C1 segment of cervical spinal cord (tissue), 14 donors: ENCODE measurements around the gene SMARCD3.

Experiments used
- DNase-seq, 14 donors: peaks; one replicate each; lab custom pipeline; 2025; lab: John Stamatoyannopoulos, UW

The SMARCD3 gene

DNA sequence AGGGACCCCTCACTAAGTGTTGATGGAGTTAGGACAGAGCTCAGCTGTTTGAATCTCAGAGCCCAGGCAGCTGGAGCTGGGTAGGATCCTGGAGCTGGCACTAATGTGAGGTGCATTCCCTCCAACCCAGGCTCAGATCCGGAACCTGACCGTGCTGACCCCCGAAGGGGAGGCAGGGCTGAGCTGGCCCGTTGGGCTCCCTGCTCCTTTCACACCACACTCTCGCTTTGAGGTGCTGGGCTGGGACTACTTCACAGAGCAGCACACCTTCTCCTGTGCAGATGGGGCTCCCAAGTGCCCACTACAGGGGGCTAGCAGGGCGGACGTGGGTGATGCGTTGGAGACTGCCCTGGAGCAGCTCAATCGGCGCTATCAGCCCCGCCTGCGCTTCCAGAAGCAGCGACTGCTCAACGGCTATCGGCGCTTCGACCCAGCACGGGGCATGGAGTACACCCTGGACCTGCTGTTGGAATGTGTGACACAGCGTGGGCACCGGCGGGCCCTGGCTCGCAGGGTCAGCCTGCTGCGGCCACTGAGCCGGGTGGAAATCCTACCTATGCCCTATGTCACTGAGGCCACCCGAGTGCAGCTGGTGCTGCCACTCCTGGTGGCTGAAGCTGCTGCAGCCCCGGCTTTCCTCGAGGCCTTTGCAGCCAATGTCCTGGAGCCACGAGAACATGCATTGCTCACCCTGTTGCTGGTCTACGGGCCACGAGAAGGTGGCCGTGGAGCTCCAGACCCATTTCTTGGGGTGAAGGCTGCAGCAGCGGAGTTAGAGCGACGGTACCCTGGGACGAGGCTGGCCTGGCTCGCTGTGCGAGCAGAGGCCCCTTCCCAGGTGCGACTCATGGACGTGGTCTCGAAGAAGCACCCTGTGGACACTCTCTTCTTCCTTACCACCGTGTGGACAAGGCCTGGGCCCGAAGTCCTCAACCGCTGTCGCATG, 11.0 kb downstream of the SMARCD3 start:
- DNase-seq, result no peak

- no peak for DNase-seq
These were observed 12.1 kb downstream of the SMARCD3 start for GRCh38 chr7:151236406-151236805.

GRCh38 chr7:151235091-151235787, 13.3 kb downstream of the SMARCD3 start:
- DNase-seq, result no peak

DNA sequence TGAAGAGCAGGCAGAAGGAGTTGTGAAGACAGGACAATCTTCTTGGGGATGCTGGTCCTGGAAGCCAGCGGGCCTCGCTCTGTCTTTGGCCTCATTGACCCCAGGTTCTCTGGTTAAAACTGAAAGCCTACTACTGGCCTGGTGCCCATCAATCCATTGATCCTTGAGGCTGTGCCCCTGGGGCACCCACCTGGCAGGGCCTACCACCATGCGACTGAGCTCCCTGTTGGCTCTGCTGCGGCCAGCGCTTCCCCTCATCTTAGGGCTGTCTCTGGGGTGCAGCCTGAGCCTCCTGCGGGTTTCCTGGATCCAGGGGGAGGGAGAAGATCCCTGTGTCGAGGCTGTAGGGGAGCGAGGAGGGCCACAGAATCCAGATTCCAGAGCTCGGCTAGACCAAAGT, 14.7 kb downstream of the SMARCD3 start:
- no peak for DNase-seq

DNA sequence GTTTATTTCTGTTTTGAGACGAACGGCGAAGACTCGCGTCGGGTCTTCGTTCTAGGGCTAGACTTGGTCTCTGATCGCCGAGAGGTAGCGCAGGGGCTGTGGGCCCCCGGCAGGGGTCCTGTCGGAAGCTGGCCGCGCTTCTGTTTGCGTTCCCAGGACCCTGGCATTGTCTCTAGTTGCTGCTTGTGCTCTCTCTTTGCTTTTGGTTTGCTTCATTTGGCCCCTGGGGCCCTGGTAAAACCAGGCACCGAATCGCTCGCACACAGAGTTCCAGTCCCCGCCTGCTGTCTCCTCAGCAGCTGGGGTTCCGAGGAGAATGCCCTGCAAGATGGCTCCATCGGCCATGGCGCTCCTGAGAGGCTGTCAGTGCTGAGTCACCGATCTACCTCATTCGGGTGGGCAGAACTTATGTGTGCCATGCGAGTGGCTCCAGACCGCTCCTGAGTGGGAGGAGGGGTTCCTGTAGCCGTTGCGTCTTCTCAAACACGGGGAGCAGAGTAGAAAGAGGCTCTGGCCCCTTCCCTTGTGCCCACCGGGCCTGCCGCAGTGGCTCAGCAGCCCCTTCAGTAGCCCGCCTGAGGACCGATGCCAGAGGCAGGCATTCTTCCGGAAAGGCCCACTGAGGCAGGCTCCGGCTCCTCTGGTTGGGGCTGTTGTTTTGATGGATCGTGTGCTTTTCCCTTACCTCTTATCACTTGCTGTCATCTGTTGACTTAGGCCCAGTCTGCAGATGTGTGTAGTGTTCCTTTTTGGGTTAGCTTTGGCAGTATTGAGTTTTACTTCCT, 15.4 kb downstream of the SMARCD3 start:
- peak in 2 of 14 donors; percentile 29 to 65 for DNase-seq

- DNase-seq, result peak in 13 of 14 donors; percentile 68 to 90 (median 83)
These were observed 16.2 kb downstream of the SMARCD3 start, which contains the start of gene CHPF2 for GRCh38 chr7:151232091-151232916. Gene CHPF2 (plus strand): TSS chr7:151232483. CDS start chr7:151234012, 1,529 bp downstream.

DNA sequence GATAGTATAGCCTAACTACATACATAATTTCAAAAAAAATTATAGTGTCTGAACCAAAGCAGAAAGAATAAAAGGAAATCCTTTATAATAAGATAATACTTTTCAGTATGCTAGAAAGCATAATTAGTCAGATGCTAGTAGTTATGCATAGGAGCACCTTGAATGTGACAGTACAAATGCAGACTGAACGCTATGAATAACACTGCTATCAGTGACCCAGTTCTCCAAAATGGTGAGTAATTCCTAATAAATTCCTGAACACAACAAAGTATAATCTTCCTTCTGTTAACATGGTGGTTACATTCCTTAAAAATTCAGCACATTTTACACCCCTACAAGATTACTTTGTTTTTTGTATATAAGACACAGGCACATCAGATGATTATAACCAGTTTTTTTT, 17.4 kb downstream of the SMARCD3 start:
- no peak for DNase-seq

GRCh38 chr7:151229249-151229648, 19.2 kb downstream of the SMARCD3 start:
- DNase-seq, result no peak

DNA sequence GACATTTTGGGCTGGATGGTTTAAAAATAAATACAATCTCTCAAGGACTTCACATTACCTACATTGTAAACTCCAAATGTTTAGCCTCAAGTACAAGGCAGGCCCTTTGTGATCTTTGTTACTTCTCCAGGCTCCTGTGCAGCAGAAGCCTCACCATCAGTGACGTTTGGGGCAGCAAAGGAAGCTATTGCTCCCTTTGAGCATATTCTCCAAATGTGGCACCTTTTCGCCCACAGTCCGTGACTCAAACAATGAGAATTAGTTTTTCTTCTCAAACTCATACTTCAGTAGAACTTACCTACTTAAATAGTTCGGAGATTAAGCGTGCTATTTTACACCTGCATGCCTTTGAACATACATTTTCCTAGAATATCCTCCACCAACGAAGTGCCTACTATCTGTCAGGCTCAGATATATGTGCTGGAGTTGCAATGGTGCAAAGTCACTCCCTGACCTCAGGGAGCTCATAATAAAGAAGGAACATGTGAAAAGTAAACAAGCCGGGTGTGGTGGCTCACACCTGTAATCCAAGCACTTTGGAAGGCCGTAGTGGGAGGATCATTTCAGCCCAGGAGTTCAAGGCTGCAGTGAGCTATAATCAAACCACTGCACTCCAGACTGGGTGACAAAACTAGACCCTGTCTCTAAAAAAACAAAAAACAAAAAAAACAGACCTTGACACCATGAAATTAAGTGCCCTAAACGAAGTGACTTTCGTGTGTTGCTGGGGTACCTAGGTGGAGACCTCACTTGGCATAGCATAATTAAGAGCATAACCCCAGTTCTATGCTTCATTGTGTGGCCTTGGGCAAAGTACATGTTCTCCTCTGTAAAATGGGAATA, 20.2 kb downstream of the SMARCD3 start:
- DNase-seq, result no peak

DNA sequence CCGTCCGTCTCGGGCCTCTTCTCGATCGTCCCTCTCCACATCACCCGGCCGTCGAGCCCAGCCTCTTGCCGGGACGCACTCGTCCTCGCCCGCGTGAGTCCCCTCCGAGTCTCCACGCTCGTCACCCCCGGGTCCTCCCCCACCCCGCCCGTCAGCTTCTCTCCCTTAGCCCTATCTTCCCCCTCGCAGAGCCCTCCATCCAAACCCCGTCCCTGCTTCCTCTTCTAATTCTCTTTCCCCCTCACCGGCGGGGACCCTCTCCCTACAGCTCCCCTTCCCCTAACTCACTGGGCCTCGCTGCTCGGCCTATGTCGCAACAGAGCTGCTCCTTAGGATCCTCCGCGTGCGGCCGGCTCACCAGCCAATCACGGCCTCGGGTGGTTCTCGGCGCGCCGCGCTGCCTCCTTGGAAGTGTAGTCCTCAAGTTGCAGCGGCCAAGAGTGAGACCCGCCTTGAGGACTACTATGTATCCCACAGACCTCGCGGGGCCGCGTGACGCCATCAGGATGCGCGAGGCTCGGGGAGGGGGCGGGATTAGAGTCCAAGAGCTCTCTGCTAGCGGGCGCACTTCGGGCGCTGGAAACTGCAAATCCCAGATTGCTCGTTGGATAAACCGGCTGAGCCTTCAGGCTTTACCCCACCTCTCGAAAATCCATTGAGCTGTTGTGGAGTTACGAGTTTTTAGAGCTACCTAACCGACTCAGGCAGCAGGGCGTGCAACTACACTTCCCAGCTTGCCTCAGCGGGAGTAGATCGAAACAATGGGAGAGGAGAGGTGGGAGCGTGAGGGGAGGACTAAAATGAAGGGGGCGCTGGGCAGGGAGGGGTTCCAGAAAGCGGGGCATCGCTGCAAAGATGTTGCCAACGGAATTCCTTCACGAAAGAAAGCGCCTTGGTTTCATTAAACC, 21.4 kb downstream of the SMARCD3 start, which contains the start of gene ABCF2:
ABCF2 (minus strand) TSS at position 331 of the 908 bp plus-strand sequence. CDS start 747 bp downstream, outside the sequence.
- DNase-seq, result peak; percentile 91 to 99 (median 98)

DNA sequence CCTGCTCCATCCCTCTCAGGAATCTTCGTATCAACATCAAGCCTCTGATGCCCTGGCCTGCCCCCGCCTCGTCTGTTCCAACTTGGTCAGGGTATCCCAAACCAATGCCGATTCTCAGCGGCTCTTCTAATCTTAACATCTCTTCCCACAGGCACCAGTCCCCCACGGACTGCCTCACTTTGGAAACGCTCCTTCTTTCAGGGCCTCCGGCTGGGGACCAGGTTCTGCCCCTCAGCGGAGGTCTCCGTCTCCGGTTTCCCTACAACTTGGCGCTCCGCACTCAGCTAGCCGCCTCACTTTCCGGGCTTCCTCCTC, 22.0 kb downstream of the SMARCD3 start:
- DNase-seq, result no peak

DNA sequence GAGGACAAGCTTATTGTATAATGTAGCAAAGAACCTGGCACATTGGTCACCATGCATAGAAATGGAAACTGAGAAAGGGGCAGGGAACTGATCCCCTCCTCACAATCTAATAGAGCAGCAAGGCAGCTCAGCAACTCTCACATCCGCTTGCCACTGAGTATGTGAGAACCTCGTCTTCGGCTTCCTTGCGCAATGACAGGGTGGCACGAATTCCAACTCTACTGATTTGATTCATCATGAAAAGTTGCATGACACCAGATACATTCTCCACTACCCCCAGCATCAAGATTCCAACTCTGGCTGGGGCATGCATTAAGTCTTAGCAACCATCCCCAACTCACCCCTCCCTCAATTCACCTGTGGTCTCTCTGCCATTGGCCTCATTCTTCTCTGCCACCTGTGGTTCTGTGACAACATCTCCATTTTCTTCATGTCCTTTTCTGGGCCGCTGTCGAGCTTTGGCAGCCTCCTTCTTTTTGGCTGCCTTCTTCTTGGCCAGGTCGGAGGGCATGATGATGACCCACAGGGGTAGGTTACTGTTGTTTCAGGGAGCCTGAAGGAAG, 22.5 kb downstream of the SMARCD3 start:
- DNase-seq, result no peak

GRCh38 chr7:151223728-151224127, 24.8 kb downstream of the SMARCD3 start:
- no peak for DNase-seq

DNA sequence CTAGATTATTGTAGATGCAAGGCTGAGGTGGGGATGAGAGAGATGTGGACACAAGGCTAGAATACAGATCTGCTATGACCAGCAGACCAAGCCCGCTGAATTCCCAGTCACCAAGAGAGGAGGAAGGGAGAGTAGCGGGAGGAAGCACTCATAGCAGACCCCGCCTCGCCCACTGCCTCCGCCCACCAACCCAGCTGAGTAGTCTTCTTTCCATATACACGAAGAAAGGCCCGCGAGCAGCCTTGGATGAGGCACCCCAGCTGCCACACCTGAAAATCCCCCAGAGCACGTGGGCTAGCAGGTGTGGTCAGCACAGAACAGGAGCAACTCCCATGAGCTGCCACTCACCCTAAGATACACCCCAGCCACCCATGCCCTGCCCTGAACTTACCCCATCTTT, 30.3 kb downstream of the SMARCD3 start:
- no peak for DNase-seq

- DNase-seq, result no peak
These were observed 33.1 kb downstream of the SMARCD3 start for GRCh38 chr7:151215396-151215795.

DNA sequence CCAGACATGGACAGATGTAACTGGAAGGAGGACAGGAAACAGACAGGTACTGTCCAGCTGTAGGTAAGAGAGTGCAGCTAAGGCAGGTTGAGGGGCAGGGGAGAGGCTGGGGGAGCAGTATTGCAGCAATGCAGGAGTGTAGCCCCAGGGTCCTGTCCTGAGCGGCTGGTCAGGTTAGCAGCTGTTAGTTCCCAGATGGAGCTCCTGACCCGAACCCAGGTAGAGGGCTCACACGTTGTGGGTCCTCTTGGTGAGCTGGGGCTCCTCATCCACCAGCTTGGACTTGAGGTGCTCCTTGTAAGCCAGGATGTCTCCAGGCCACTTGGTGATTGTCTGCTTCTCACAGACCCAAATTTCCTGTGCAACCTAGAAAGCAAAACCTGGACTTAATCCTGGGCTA, 34.7 kb downstream of the SMARCD3 start:
- no peak for DNase-seq

DNA sequence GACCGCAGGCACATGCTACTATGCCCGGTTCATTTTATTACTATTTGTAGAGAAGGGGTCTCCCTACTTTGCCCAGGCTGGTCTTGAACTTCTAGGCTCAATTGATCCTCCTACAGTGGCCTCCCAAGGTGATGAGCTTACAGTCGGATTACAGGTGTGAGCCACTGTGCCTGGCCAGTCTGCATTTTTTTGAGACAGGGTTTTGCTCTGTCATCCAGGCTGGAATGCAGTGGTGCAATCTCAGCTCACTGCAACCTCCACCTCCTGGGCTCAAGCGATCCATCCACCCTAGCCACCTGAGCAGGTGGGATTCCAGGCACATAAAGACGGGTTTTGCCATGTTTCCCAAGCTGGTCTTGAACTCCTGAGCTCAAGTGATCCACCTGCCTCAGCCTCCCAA, 35.9 kb downstream of the SMARCD3 start:
- DNase-seq, result no peak

- DNase-seq, result no peak
These were observed 37.2 kb downstream of the SMARCD3 start for GRCh38 chr7:151211155-151211772.
